ENCODE results near the gene SCAF11.

GRCh38 chr12:45959025-45959424 lies 31.3 kb downstream of the SCAF11 start:
- no peak for TF ChIP-seq EZH2 (IDR thresholded peaks at IDR 0.05; ENCODE audit: low read length)
- no peak for TF ChIP-seq CTCF (optimal IDR thresholded peaks at IDR 0.05 in 1 of 3, IDR thresholded peaks at IDR 0.05 in 1 of 3, conservative IDR thresholded peaks at IDR 0.05 in 1 of 3; ENCODE audit: extremely low read depth in 1 of 3, insufficient read depth in 2 of 3, low read length in 3 of 3)

Measured in keratinocyte (primary cell).